Measurements from ENCODE around the gene DENND1A.

The DENND1A gene

DNA sequence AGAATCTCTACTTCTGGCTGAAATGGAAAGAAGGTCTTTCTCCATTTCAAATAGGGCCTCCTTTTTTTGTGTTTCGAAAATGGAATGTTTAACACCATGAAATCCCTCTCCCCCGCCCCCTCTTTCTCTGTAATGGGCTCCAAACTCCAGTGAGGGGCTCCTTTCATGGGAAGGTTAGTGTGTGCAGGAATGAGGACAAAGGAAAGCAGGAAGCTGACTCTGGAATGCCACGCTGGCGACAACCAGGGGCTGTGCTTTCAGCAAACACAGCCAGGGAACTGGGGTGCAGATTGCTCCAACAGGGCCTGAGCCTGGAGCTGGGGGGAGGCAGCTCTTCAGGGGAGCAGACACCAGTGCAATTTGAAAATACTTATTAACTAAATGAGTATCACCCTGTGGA lies 491.1 kb downstream of the DENND1A start:
- ChIA-PET POLR2A (no interaction called here), CTCF (interaction anchor here (1.4 to 3.3 kb wide), 2 partner anchors 8 to 10 kb away, joined by 3 to 16 read pairs; no protein-coding TSS in a partner anchor)
- no peak for DNase-seq (ENCODE audit: extremely low spot score)
- TF ChIP-seq, protein P1, sequence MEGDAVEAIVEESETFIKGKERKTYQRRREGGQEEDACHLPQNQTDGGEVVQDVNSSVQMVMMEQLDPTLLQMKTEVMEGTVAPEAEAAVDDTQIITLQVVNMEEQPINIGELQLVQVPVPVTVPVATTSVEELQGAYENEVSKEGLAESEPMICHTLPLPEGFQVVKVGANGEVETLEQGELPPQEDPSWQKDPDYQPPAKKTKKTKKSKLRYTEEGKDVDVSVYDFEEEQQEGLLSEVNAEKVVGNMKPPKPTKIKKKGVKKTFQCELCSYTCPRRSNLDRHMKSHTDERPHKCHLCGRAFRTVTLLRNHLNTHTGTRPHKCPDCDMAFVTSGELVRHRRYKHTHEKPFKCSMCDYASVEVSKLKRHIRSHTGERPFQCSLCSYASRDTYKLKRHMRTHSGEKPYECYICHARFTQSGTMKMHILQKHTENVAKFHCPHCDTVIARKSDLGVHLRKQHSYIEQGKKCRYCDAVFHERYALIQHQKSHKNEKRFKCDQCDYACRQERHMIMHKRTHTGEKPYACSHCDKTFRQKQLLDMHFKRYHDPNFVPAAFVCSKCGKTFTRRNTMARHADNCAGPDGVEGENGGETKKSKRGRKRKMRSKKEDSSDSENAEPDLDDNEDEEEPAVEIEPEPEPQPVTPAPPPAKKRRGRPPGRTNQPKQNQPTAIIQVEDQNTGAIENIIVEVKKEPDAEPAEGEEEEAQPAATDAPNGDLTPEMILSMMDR (IDR thresholded peaks at IDR 0.05; ENCODE audit: control extremely low read depth, extremely low read depth, low read depth, missing control alignments) = no peak

DNA sequence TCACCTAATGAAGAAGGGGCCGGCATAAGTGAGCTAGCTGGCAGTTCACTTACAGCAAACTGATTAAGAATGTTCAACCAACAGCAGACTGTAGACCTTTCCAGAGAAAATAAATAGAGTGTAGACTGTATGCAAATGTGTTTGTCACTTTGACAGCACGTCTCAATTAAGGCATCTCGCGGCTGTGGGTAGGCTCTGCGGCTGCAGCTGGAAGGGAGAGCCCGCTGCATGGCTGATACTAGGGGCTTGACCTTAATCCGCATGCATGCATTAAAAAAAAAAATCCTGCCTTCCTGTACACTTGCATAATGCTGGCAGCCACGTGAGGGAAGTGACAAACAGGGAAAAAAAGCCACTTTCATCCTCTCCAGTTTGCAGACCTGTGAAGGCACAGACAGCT lies 491.6 kb downstream of the DENND1A start:
- ChIA-PET POLR2A (no interaction called here), CTCF (interaction anchor here (1.1 to 3.3 kb wide), 3 partner anchors 9 to 11 kb away, joined by 3 to 16 read pairs (median 3); no protein-coding TSS in a partner anchor)
- no peak for DNase-seq (ENCODE audit: extremely low spot score)
- TF ChIP-seq, protein P1 (IDR thresholded peaks at IDR 0.05; ENCODE audit: control extremely low read depth, extremely low read depth, low read depth, missing control alignments) = no peak

- ChIA-PET POLR2A (no interaction called here), CTCF (interaction anchor here (3.3 kb wide), 1 partner anchor 10 kb away, joined by 16 read pairs; no protein-coding TSS in a partner anchor)
- TF ChIP-seq, protein P1 (IDR thresholded peaks at IDR 0.05; ENCODE audit: control extremely low read depth, extremely low read depth, low read depth, missing control alignments) = no peak
- DNase-seq (ENCODE audit: extremely low spot score) = no peak
Measured at GRCh38 chr9:123437201-123437600, 492.7 kb downstream of the DENND1A start.

DNA sequence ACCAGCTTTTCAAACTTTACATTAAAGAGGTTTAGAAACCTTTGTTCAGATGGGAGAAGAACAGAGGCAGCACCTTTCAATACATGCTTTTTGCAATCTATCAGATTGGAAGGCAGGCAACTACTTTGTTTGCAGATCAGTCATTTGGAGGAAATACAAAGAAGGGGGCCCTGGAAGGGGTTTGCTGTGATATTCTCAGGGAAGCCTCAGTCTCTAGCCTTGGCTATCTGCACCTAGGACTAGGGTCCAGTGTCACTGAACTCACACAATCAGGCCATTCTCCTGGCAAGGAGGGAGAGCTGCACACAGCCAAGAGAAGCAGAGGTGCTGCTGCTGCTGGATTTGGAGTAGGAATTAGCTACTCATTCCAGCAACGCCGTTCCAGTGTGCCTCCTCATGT lies 494.5 kb downstream of the DENND1A start:
- ChIA-PET POLR2A (no interaction called here), CTCF (interaction anchor here (0.9 to 3.3 kb wide), 5 partner anchors 9 to 76 kb away, joined by 3 to 16 read pairs (median 3); no protein-coding TSS in a partner anchor)
- no peak for DNase-seq (ENCODE audit: extremely low spot score)
- TF ChIP-seq, protein P1 (IDR thresholded peaks at IDR 0.05; ENCODE audit: control extremely low read depth, extremely low read depth, low read depth, missing control alignments) = no peak

DNA sequence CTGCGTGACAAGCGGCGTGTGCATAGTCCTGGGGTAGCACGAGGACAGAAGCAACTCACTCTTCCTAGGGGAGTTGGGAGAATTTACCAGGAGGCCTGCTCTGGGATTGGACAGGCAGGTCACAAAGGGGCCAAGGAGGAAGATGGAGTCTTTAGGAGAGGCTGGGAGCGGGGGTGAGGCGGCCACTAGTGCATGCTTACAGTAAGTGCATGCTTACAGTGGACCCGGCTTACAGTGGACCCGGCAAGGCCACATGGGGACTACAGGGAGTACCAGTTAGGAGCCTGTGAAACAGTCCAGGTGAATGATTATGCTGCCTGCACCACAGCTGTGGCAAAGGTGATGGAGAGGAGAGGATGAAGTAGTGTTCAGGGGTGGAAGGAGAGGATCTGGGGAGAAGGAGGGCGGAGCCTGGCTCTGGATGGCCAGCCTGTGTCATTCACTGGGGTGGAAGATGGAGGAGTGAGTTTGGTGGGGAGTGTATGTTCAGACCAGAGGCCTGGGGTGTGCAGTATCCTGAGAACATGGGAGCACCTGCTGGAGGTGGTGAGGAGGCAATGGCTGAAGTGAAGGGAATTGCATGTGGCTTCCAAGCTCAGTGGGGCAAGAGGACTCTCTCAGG lies 495.2 kb downstream of the DENND1A start:
- CTCF ChIA-PET = interaction anchor here (1.2 to 1.9 kb wide), 3 partner anchors 8 to 77 kb away, joined by 3 to 4 read pairs (median 4); no protein-coding TSS in a partner anchor
- no peak for DNase-seq (ENCODE audit: extremely low spot score)
- TF ChIP-seq, protein P1 (IDR thresholded peaks at IDR 0.05; ENCODE audit: control extremely low read depth, extremely low read depth, low read depth, missing control alignments) = no peak
- POLR2A ChIA-PET = no interaction called here

DNA sequence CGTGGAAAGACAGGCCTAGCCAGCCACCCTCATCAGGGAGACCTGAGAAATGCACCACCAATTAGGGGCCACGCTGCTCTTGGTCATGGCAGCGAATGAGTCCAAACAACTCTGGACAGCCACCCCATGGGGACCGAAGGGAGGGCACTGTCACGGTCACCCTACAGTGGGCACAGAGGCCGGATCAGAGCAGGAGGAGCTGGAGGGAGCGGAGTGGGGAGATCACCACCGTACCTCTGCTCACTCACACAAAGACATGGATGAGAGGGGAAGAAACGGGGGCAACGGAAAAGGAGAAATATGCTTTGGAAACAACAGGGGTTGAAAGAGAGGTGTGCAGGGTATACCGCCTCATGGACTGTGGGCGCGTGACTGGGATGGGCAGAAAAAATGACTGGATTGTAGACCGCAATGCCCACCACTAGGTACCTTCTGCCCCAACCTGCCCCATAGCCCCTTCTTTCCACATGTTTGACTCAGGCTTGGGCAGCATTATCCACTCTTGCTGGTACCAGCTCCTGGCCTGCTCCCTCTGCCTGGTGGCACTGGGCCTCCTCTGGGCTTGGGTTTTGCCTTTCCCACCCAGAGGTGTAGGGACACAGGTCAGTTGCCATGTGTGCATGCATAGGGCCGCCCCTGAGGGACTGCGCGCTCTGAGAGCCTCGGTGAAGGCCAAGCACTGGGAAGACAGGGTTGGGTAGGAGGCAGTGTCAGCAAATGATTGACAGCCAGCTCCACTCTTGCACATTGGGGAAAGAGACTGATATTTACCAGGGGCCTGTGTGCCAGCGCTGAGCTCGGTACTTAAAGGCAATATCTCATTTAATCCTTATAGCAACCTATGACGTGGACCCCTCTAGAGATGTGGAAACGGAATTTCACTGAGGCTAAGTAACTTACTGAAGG lies 497.3 kb downstream of the DENND1A start:
- CTCF ChIA-PET = interaction anchor here (1.0 to 1.9 kb wide), 3 partner anchors 9 to 33 kb away, joined by 3 to 4 read pairs (median 3); no protein-coding TSS in a partner anchor
- TF ChIP-seq, protein P1 (IDR thresholded peaks at IDR 0.05; ENCODE audit: control extremely low read depth, extremely low read depth, low read depth, missing control alignments) = no peak
- POLR2A ChIA-PET = no interaction called here
- DNase-seq (ENCODE audit: extremely low spot score) = no peak

Measured in GM10248 (cell line).